Upper lobe of left lung (tissue), 6 donors: ENCODE data around the gene PPM1B. TPM values are rescaled to one million over a fixed set of nuclear protein-coding genes. Genes with fewer than 3 reads are reported as not detected.

Experiments
- ATAC-seq, 2 donors: fragments of 200-7000 bp; cut with Tn5 transposase; one replicate each; pipeline ENCODE4 v1.9.1; 2022; ENCODE audit warnings: mild to moderate bottlenecking in 2 of 2, moderate library complexity in 2 of 2; ENCODE audit not compliant: low FRiP score in 2 of 2
- DNase-seq, 2 donors: peaks; one replicate each; pipeline ENCODE4 v3.0.0-alpha.2; 2019 to 2020
- H3K27ac ChIP-seq, 4 donors: fragments of 200-600 bp; sonication (generic); one replicate each; pipeline ENCODE4 v1.5.1; 2016 to 2019
- H3K27me3 ChIP-seq, 4 donors: fragments of 200-600 bp; sonication (generic); one replicate each; pipeline ENCODE4 v1.5.1; 2017 to 2019
- H3K36me3 ChIP-seq, 4 donors: fragments of 200-600 bp; sonication (generic); one replicate each; pipeline ENCODE4 v1.5.1; 2016 to 2019
- H3K4me1 ChIP-seq, 4 donors: fragments of 200-600 bp; sonication (generic); one replicate each; pipeline ENCODE4 v1.5.1; 2018 to 2019
- H3K4me3 ChIP-seq, 4 donors: fragments of 200-600 bp; sonication (generic); one replicate each; pipeline ENCODE4 v1.5.1; 2017 to 2019; ENCODE audit warnings: mild to moderate bottlenecking in 2 of 4, moderate library complexity in 1 of 4
- H3K9me3 ChIP-seq, 4 donors: fragments of 200-600 bp; sonication (generic); one replicate each; pipeline ENCODE4 v1.5.1; 2018 to 2019
- EP300 ChIP-seq, 4 donors: sonication (generic); formaldehyde crosslinking; IDR thresholded peaks; one replicate each; pipeline ENCODE4 v1.5.1; 2017; ENCODE audit warnings: antibody characterized with exemption in 4 of 4, control low read depth in 2 of 4
- POLR2A ChIP-seq, 4 donors: fragments of 450-650 bp; IDR thresholded peaks; one replicate each; pipeline ENCODE4 v1.5.1; 2016 to 2017; ENCODE audit warnings: antibody characterized with exemption in 4 of 4, mild to moderate bottlenecking in 2 of 4
- POLR2AphosphoS5 ChIP-seq, 2 donors: sonication (generic); formaldehyde crosslinking; IDR thresholded peaks; one replicate each; pipeline ENCODE4 v1.5.1; 2017; ENCODE audit warnings: antibody characterized with exemption in 2 of 2
- WGBS, 2 donors: methylation state at CpG; one replicate each; pipeline ENCODE4 v1.1.5; 2017 to 2018; 5-methylcytosine and 5-hydroxymethylcytosine counted together
- total RNA-seq, 6 donors: library from RNA; depleted of rRNA in 4 of 6; stranded (reverse); fragments of >200 nt in 4 of 6; gene quantifications; one replicate each; pipeline versions ENCODE4 v1.1.0 to v1.2.1, GENCODE V29; 2016 to 2021
- TF ChIP-seq, protein P1 (sequence below), 6 experiments: fragments of 450-650 bp in 4 of 6; fragments of 200-600 bp in 2 of 6; sonication (generic) in 2 of 6; IDR thresholded peaks; one replicate each; pipeline ENCODE4 v1.5.1; 2016 to 2019; ENCODE audit warnings: antibody characterized with exemption in 6 of 6
- donor health status: DM: no; HTN: no; CAD: no; lungs with moderate emphysema.
- donor health status: DM: no; HTN: yes; CAD: no; lungs with severe emphysema.

The PPM1B gene
- total RNA-seq, 6 donors from 2014 or later = 35.5 to 71.2 (median 45.6) TPM

- no peak overlapping the region for H3K4me3 ChIP-seq
Measured at GRCh38 chr2:44215827-44216226, 47.2 kb downstream of the PPM1B start.

GRCh38 chr2:44218771-44219170 lies 50.1 kb downstream of the PPM1B start:
- WGBS, 2 donors = 91 to 92% methylated on average over 2 of the region's 2 CpGs
- peaks cover 2 to 40% (median 13%) of the 10 kb centered on the region in 4 donors for H3K36me3 ChIP-seq

More at GRCh38 chr2:44215827-44216226, 47.2 kb downstream of the PPM1B start:
- peaks cover 2 to 40% (median 7%) of the 10 kb centered on the region in 4 donors for H3K36me3 ChIP-seq
- WGBS, 2 donors = 94 to 97% methylated on average over 2 of the region's 2 CpGs
- no peaks in the 10 kb centered on the region for H3K9me3 ChIP-seq
- H3K27me3 ChIP-seq = no peaks in the 10 kb centered on the region
- no peak for TF ChIP-seq POLR2AphosphoS5 (IDR thresholded peaks at IDR 0.05)
- TF ChIP-seq POLR2A (IDR thresholded peaks at IDR 0.05) = no peak
- TF ChIP-seq, protein P1, sequence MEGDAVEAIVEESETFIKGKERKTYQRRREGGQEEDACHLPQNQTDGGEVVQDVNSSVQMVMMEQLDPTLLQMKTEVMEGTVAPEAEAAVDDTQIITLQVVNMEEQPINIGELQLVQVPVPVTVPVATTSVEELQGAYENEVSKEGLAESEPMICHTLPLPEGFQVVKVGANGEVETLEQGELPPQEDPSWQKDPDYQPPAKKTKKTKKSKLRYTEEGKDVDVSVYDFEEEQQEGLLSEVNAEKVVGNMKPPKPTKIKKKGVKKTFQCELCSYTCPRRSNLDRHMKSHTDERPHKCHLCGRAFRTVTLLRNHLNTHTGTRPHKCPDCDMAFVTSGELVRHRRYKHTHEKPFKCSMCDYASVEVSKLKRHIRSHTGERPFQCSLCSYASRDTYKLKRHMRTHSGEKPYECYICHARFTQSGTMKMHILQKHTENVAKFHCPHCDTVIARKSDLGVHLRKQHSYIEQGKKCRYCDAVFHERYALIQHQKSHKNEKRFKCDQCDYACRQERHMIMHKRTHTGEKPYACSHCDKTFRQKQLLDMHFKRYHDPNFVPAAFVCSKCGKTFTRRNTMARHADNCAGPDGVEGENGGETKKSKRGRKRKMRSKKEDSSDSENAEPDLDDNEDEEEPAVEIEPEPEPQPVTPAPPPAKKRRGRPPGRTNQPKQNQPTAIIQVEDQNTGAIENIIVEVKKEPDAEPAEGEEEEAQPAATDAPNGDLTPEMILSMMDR (IDR thresholded peaks at IDR 0.05) = no peak
- TF ChIP-seq EP300 (IDR thresholded peaks at IDR 0.05) = no peak
- ATAC-seq (no peak), DNase-seq (no peak)
- H3K27ac ChIP-seq = no peak overlapping the region
- H3K4me1 ChIP-seq = no peaks in the 10 kb centered on the region

DNA sequence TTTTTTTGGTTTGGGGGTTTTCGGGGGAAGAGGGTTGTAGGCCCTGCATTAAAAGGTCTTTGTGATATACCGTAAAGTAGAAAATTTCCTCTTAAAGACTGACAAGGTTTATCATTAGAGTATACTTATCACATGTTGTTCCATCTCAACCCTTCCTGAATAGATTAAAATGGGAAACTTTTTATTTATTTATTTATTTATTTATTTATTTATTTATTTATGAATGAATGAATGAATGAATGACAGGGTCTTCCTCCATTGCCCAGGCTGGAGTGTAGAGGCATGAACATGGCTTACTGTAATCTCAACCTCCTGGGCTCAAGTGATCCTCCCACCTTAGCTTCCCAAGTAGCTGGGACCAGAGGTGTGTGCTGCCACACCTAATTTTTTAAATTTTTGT lies 58.1 kb downstream of the PPM1B start:
- TF ChIP-seq POLR2A (IDR thresholded peaks at IDR 0.05) (no peak), POLR2AphosphoS5 (IDR thresholded peaks at IDR 0.05) (no peak), EP300 (IDR thresholded peaks at IDR 0.05) (no peak)
- TF ChIP-seq, protein P1 (IDR thresholded peaks at IDR 0.05) = no peak
- ATAC-seq = no peak

More at GRCh38 chr2:44218771-44219170, 50.1 kb downstream of the PPM1B start:
- Histone ChIP-seq H3K27ac (no peak overlapping the region), H3K4me3 (no peak overlapping the region), H3K4me1 (no peaks in the 10 kb centered on the region), H3K9me3 (no peaks in the 10 kb centered on the region), H3K27me3 (no peaks in the 10 kb centered on the region)
- no peak for ATAC-seq
- no peak for DNase-seq
- TF ChIP-seq POLR2A (IDR thresholded peaks at IDR 0.05) = no peak
- TF ChIP-seq, protein P1 (IDR thresholded peaks at IDR 0.05) = no peak
- TF ChIP-seq POLR2AphosphoS5 (IDR thresholded peaks at IDR 0.05) = no peak
- TF ChIP-seq EP300 (IDR thresholded peaks at IDR 0.05) = no peak

DNA sequence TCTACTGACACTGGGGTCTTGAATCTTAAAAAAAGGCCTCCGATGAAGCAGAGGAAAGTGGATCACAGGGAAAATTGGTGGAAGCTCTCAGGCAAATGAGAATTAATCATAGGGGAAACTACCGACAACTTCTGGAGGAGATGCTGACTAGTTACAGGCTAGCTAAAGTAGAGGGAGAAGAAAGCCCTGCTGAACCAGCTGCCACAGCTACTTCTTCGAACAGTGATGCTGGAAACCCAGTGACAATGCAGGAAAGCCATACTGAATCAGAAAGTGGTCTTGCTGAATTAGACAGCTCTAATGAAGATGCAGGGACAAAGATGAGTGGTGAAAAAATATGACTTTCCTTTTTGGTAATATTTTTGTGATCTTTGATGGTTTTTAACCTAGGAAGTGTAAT lies 61.7 kb downstream of the PPM1B start:
- no peak overlapping the region for H3K27ac ChIP-seq
- no peaks in the 10 kb centered on the region for H3K9me3 ChIP-seq
- peaks cover 0 to 7% (median 2%) of the 10 kb centered on the region in 4 donors for H3K4me1 ChIP-seq
- ATAC-seq = no peak
- WGBS, 2 donors = 91% methylated on average over 3 of the region's 3 CpGs
- H3K27me3 ChIP-seq = no peaks in the 10 kb centered on the region
- no peak for TF ChIP-seq POLR2A (IDR thresholded peaks at IDR 0.05)
- TF ChIP-seq, protein P1 (IDR thresholded peaks at IDR 0.05) = no peak
- no peak for TF ChIP-seq EP300 (IDR thresholded peaks at IDR 0.05)
- no peak for TF ChIP-seq POLR2AphosphoS5 (IDR thresholded peaks at IDR 0.05)
- no peak overlapping the region for H3K4me3 ChIP-seq
- H3K36me3 ChIP-seq = peaks cover 0 to 18% (median 2%) of the 10 kb centered on the region in 4 donors
- DNase-seq = no peak

More for the DNA sequence above, 58.1 kb downstream of the PPM1B start:
- Histone ChIP-seq H3K36me3 (peaks cover 4 to 30% (median 6%) of the 10 kb centered on the region in 4 donors), H3K9me3 (no peaks in the 10 kb centered on the region), H3K4me3 (no peak overlapping the region), H3K27ac (no peak overlapping the region), H3K4me1 (no peaks in the 10 kb centered on the region), H3K27me3 (no peaks in the 10 kb centered on the region)
- WGBS, 2 donors = 99 to 100% methylated on average over 2 of the region's 2 CpGs
- no peak for DNase-seq
